Gastroesophageal sphincter (tissue), 4 donors: ENCODE results near the gene CADPS2. TPM values are rescaled to one million over a fixed set of nuclear protein-coding genes. Genes with fewer than 3 reads are reported as not detected.

Experiments used
- ATAC-seq: fragments of 150-250 bp; one replicate; pipeline ENCODE4 v1.9.1; 2016; ENCODE audit warnings: mild to moderate bottlenecking, moderate library complexity
- H3K27ac ChIP-seq, 4 donors: fragments of 200-600 bp; sonication (generic) in 3 of 4; 1 replicate in 3 of 4; 2 replicates in 1 of 4; pipeline ENCODE4 v1.5.1; 2016 to 2019
- H3K27me3 ChIP-seq: fragments of 200-600 bp; sonication (generic); one replicate; pipeline ENCODE4 v1.5.1; 2019
- H3K36me3 ChIP-seq, 2 donors: fragments of 200-600 bp; sonication (generic); one replicate each; pipeline ENCODE4 v1.5.1; 2019; ENCODE audit warnings: control low read depth in 1 of 2
- H3K4me1 ChIP-seq, 3 donors: fragments of 200-600 bp; sonication (generic); 1 replicate in 2 of 3; 2 replicates in 1 of 3; pipeline ENCODE4 v1.5.1; 2016 to 2019; ENCODE audit warnings: control low read depth in 2 of 3
- H3K4me3 ChIP-seq, 2 donors: fragments of 200-600 bp; sonication (generic); one replicate each; pipeline ENCODE4 v1.5.1; 2019; ENCODE audit warnings: mild to moderate bottlenecking in 1 of 2, moderate library complexity in 1 of 2
- H3K9me3 ChIP-seq, 3 donors: fragments of 200-600 bp; sonication (generic); one replicate each; pipeline ENCODE4 v1.5.1; 2017 to 2019; ENCODE audit warnings: control low read depth in 2 of 3
- EP300 ChIP-seq: sonication (generic); formaldehyde crosslinking; IDR thresholded peaks from one replicate; pipeline ENCODE4 v1.6.1; 2017; ENCODE audit warnings: antibody characterized with exemption, mild to moderate bottlenecking
- POLR2A ChIP-seq, 2 donors: fragments of 450-650 bp; IDR thresholded peaks; one replicate each; pipeline ENCODE4 v1.6.1; 2017; ENCODE audit warnings: antibody characterized with exemption in 2 of 2, mild to moderate bottlenecking in 2 of 2, moderate library complexity in 1 of 2
- POLR2AphosphoS5 ChIP-seq: sonication (generic); formaldehyde crosslinking; IDR thresholded peaks from one replicate; pipeline ENCODE4 v1.6.1; 2017; ENCODE audit warnings: antibody characterized with exemption
- WGBS, 2 donors: methylation state at CpG; one replicate each; pipeline ENCODE4 v1.1.5; 2018; ENCODE audit warnings: low coverage in 1 of 2; 5-methylcytosine and 5-hydroxymethylcytosine counted together
- total RNA-seq, 4 donors: library from RNA; depleted of rRNA; stranded (reverse); fragments of >200 nt; gene quantifications; one replicate each; pipeline ENCODE4 v1.1.0, GENCODE V29; 2016
- TF ChIP-seq, protein P1 (sequence below), 4 experiments: fragments of 200-600 bp in 2 of 4; fragments of 450-650 bp in 2 of 4; sonication (generic) in 1 of 4; IDR thresholded peaks; one replicate each; pipeline ENCODE4 v1.5.1; 2017 to 2019; ENCODE audit warnings: antibody characterized with exemption in 4 of 4, mild to moderate bottlenecking in 2 of 4, moderate library complexity in 2 of 4

Gene CADPS2
- total RNA-seq, 4 donors from 2014 or later: 20.3 to 205 (median 138) TPM

DNA sequence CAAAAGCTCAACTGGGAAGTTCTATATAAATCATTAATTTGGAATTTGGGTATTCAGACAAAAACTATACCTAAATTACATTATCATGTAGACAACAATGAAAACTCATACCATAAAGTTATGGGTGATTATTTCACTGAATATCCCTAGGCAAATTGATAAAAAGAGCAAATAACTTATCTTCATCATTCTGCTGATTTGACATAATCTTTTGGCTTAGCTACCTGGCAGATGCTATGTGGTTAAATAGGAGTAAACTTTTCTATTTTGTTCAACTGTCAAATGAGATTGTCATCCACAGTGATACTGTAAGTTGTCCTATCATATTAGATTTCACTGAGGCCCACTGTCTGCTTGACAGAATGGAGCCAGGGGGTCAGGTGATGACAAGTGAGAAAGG is 432.8 kb downstream of the CADPS2 start:
- no peaks in the 10 kb centered on the region for H3K9me3 ChIP-seq
- H3K4me3 ChIP-seq: no peak overlapping the region
- H3K27ac ChIP-seq: no peak overlapping the region
- H3K27me3 ChIP-seq: no peaks in the 10 kb centered on the region
- TF ChIP-seq EP300 (no peak), POLR2A (IDR thresholded peaks at IDR 0.05) (no peak), POLR2AphosphoS5 (no peak)
- TF ChIP-seq, protein P1, sequence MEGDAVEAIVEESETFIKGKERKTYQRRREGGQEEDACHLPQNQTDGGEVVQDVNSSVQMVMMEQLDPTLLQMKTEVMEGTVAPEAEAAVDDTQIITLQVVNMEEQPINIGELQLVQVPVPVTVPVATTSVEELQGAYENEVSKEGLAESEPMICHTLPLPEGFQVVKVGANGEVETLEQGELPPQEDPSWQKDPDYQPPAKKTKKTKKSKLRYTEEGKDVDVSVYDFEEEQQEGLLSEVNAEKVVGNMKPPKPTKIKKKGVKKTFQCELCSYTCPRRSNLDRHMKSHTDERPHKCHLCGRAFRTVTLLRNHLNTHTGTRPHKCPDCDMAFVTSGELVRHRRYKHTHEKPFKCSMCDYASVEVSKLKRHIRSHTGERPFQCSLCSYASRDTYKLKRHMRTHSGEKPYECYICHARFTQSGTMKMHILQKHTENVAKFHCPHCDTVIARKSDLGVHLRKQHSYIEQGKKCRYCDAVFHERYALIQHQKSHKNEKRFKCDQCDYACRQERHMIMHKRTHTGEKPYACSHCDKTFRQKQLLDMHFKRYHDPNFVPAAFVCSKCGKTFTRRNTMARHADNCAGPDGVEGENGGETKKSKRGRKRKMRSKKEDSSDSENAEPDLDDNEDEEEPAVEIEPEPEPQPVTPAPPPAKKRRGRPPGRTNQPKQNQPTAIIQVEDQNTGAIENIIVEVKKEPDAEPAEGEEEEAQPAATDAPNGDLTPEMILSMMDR (IDR thresholded peaks at IDR 0.05): no peak
- no peaks in the 10 kb centered on the region for H3K4me1 ChIP-seq
- ATAC-seq: no peak
- peaks cover 0 to 16% of the 10 kb centered on the region in 2 donors for H3K36me3 ChIP-seq

DNA sequence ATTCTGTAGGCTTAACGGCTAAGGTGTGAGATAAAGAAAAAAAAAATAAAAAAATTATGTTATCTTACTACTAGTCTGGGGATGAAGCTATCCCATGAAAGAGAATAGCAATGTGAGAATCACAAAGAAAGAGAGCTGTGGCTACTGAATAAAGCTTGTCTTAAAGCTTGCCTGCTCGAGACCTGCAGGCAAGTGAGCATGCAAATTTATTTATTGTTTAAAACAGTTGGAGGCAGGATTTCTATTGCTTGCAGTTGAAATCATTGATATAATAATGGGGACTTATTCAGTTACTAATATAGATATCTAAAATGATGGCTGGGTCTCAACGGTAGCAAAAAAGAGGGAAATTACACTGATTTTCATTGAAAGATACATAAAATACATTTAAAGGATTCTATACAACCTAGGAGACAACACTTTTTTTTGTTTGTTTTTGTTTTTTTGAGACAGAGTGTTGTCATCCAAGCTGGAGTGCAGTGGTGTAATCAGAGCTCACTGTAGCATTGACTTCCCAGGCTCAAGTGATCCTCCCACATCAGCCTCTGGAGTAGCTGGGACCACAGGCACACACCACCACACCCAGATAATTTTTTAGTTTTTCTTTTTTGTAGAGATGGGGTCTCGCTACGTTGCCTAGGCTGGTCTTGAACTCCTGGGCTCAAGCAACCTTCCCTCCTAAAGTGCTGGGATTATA is 437.2 kb downstream of the CADPS2 start:
- no peaks in the 10 kb centered on the region for H3K27me3 ChIP-seq
- WGBS, 2 donors: 87 to 94% methylated on average over 5 of the region's 5 CpGs
- peaks cover 0 to 16% of the 10 kb centered on the region in 2 donors for H3K36me3 ChIP-seq
- H3K27ac ChIP-seq: no peak overlapping the region
- no peak overlapping the region for H3K4me3 ChIP-seq
- TF ChIP-seq POLR2A (IDR thresholded peaks at IDR 0.05) (no peak), POLR2AphosphoS5 (no peak), EP300 (no peak)
- TF ChIP-seq, protein P1 (IDR thresholded peaks at IDR 0.05): no peak
- H3K9me3 ChIP-seq: no peaks in the 10 kb centered on the region
- no peaks in the 10 kb centered on the region for H3K4me1 ChIP-seq
- ATAC-seq: no peak

DNA sequence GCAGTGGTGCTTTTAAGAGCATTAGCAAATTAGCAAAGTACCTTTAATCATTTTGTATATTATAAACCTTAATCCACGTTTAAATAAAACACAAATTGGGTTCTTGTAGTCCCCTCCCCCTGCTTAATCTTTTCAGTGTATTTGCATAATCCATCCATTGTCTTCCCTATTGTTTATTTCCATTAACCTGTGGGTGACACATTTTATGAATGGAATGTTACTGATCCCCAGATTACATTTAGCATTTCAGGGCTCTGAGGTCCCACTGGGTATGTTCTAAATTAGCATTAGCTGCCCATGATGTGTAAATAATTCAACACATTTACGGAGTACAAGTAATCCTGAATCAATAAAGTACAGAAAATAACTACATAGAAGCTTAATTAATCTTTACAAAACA is 443.3 kb downstream of the CADPS2 start:
- Histone ChIP-seq H3K4me3 (no peak overlapping the region), H3K27ac (no peak overlapping the region), H3K36me3 (no peaks in the 10 kb centered on the region), H3K9me3 (no peaks in the 10 kb centered on the region), H3K4me1 (no peaks in the 10 kb centered on the region), H3K27me3 (no peaks in the 10 kb centered on the region)
- no peak for TF ChIP-seq POLR2AphosphoS5
- TF ChIP-seq, protein P1 (IDR thresholded peaks at IDR 0.05): no peak
- no peak for TF ChIP-seq POLR2A (IDR thresholded peaks at IDR 0.05)
- TF ChIP-seq EP300: no peak
- 36 to 56% methylated on average over 2 of the region's 2 CpGs for WGBS, 2 donors
- ATAC-seq: no peak

DNA sequence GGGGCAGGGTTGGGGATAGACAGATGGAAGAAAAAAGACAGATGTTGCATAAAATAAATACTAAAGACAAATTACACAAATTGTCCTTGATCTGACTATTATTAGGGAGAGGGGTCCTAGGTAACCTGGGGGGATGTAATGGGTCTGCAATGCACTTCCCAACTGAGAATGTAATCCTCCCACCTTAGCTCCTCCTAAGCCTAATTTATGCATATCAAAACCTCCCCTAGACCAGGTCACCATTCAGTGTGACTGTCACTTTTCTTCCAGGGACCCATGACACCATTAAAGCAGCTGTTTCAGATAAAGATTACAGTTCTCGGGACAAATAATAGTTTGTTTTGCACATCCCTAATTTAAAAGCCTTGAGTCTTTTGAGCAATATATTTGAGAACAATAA is 447.8 kb downstream of the CADPS2 start:
- TF ChIP-seq EP300 (no peak), POLR2A (IDR thresholded peaks at IDR 0.05) (no peak), POLR2AphosphoS5 (no peak)
- TF ChIP-seq, protein P1 (IDR thresholded peaks at IDR 0.05): no peak
- 90 to 100% methylated on average over 1 of the region's 1 CpG for WGBS, 2 donors
- Histone ChIP-seq H3K4me3 (no peak overlapping the region), H3K27ac (no peak overlapping the region), H3K4me1 (no peaks in the 10 kb centered on the region), H3K27me3 (no peaks in the 10 kb centered on the region), H3K36me3 (no peaks in the 10 kb centered on the region), H3K9me3 (no peaks in the 10 kb centered on the region)
- ATAC-seq: no peak

DNA sequence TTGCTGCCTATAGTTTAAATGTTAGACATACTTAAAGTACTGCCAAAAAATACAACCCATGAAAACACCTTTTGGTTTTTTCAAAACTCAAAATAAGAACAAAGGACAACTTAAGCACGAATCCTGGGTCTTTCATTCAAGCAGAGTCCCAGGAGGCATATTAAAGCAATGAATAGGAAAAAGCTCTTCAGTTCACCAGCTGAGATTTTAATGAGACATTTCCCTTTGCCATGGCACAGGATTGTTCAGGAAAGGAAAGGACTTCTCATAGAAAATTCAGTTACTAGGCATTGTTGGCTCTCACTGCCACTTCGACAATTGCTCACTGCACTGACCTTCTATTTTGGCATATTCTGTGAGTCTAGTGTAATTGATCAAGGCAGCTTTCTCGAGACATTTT is 448.3 kb downstream of the CADPS2 start:
- no peak overlapping the region for H3K4me3 ChIP-seq
- no peaks in the 10 kb centered on the region for H3K9me3 ChIP-seq
- no peaks in the 10 kb centered on the region for H3K27me3 ChIP-seq
- no peak for ATAC-seq
- TF ChIP-seq POLR2AphosphoS5 (no peak), EP300 (no peak), POLR2A (IDR thresholded peaks at IDR 0.05) (no peak)
- TF ChIP-seq, protein P1 (IDR thresholded peaks at IDR 0.05): no peak
- no peaks in the 10 kb centered on the region for H3K4me1 ChIP-seq
- no peaks in the 10 kb centered on the region for H3K36me3 ChIP-seq
- no peak overlapping the region for H3K27ac ChIP-seq
- 37 to 40% methylated on average over 2 to 3 of the region's 3 CpGs for WGBS, 2 donors
